Measurements from ENCODE around the gene PINK1. TPM values are rescaled to one million over a fixed set of nuclear protein-coding genes. Genes with fewer than 3 reads are reported as not detected.

Gene PINK1
- total and polyA plus RNA-seq, 2 of the 13 experiments (the other 11 are each of a cell fraction or from before 2014, with no cell fraction given): 15.3 to 16.1 TPM

DNA sequence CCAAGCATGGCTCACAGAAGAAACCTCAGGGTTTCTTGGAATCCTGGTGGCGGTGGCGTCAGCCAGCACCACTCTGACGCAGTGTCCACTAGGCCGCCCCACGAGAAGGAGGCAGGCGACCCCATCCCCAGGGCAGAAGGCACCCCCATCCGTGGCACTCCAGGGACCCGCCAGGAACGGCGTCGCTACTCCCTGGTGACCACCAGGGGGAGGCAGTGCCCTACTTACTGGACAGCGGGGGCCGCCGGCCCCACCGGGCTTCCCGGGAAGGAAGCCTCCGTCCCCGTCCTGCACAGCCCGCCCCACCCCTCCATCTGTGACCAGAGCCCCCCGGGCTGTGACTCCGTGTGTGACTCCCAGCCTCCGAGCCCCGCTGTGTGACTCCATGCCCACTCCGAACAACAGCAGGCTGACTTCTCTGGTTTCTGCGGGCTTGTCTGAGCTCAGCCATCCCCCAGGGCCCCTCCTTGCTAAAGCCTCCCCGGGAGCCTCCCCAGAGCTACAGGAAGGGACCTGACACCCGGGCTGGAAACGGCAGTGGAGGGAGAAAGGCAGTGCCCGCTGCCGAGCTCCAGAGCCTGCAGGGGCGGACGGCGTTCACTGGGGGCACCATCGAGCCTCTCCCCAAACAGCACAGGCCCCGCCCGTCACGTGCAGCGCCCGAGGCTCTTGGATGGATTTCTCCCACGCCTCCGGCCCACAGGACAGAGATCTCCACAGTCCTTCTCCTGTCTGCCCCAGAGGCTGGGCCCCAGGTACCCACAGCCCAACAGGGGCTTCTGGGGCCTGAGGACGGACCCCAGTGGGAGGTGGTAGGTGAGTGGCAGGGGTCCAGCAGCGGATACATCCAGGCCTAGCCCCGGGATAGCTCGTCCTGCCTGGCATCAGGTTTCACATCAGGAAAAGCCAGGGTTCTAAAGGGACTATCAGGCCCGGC, 63.4 kb downstream of the PINK1 start (continued):
- no peak for TF ChIP-seq ZNF674 (CRISPR knock-in tag; IDR thresholded peaks at IDR 0.05; ENCODE audit: low read depth)
- no peak for TF ChIP-seq HIVEP1 (CRISPR knock-in tag; IDR thresholded peaks at IDR 0.05)
- TF ChIP-seq NCOR1 (IDR thresholded peaks at IDR 0.05; ENCODE audit: borderline replicate concordance, low read length): no peak
- TF ChIP-seq MYPOP (CRISPR knock-in tag; IDR thresholded peaks at IDR 0.05): peak; percentile 45; the same call in 1 of the 2 replicates
- TF ChIP-seq ZBTB1 (CRISPR knock-in tag; IDR thresholded peaks at IDR 0.05; ENCODE audit: borderline replicate concordance): no peak
- no peak for TF ChIP-seq EEA1 (CRISPR knock-in tag; IDR thresholded peaks at IDR 0.05; ENCODE audit: borderline replicate concordance)
- TF ChIP-seq, protein P1, sequence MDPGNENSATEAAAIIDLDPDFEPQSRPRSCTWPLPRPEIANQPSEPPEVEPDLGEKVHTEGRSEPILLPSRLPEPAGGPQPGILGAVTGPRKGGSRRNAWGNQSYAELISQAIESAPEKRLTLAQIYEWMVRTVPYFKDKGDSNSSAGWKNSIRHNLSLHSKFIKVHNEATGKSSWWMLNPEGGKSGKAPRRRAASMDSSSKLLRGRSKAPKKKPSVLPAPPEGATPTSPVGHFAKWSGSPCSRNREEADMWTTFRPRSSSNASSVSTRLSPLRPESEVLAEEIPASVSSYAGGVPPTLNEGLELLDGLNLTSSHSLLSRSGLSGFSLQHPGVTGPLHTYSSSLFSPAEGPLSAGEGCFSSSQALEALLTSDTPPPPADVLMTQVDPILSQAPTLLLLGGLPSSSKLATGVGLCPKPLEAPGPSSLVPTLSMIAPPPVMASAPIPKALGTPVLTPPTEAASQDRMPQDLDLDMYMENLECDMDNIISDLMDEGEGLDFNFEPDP (CRISPR knock-in tag; conservative IDR thresholded peaks at IDR 0.05): no peak
- no peak for TF ChIP-seq SIN3A (IDR thresholded peaks at IDR 0.05; ENCODE audit: borderline replicate concordance, low read depth, low read length)
- no peak for TF ChIP-seq ZNF550 (CRISPR knock-in tag; IDR thresholded peaks at IDR 0.05; ENCODE audit: borderline replicate concordance)
- TF ChIP-seq, protein P2, sequence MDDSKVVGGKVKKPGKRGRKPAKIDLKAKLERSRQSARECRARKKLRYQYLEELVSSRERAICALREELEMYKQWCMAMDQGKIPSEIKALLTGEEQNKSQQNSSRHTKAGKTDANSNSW (CRISPR knock-in tag; IDR thresholded peaks at IDR 0.05; ENCODE audit: borderline replicate concordance): no peak
- no peak for TF ChIP-seq KLF15 (CRISPR knock-in tag; IDR thresholded peaks at IDR 0.05; ENCODE audit: borderline replicate concordance)
- no peak for TF ChIP-seq EZH2 (conservative IDR thresholded peaks at IDR 0.05; ENCODE audit: low read depth, low read length)
- TF ChIP-seq ZNF577 (CRISPR knock-in tag; IDR thresholded peaks at IDR 0.05; ENCODE audit: borderline replicate concordance, low read depth): no peak
- TF ChIP-seq BATF2 (CRISPR knock-in tag; IDR thresholded peaks at IDR 0.05): no peak
- no peak for TF ChIP-seq IKZF5 (CRISPR knock-in tag; IDR thresholded peaks at IDR 0.05)
- TF ChIP-seq MED13 (CRISPR knock-in tag; IDR thresholded peaks at IDR 0.05): 0 out of 2 replicates have a peak, but pooled peaks have one; percentile 52
- peak; percentile 50; the same call in 1 of the 2 replicates for TF ChIP-seq ZNF749 (CRISPR knock-in tag; IDR thresholded peaks at IDR 0.05; ENCODE audit: borderline replicate concordance)
- peak; percentile 91 for TF ChIP-seq ZNF687 (CRISPR knock-in tag; IDR thresholded peaks at IDR 0.05)
- TF ChIP-seq SMYD3 (CRISPR knock-in tag; IDR thresholded peaks at IDR 0.05): no peak

All from HepG2 (cell line).